Heart left ventricle (tissue), 13 donors: ENCODE measurements around the gene TBR1.

Source experiments
- CTCF ChIP-seq, 12 donors: fragments of 200-600 bp; sonication (generic) in 4 of 12; IDR thresholded peaks; one replicate each; pipeline versions ENCODE4 v1.5.0 to v1.8.0; 2018 to 2022; ENCODE audit warnings: antibody characterized with exemption in 12 of 12, mild to moderate bottlenecking in 5 of 12
- POLR2A ChIP-seq, 2 donors: fragments of 450-650 bp; IDR thresholded peaks; one replicate each; pipeline ENCODE4 v1.6.1; 2017; ENCODE audit warnings: antibody characterized with exemption in 2 of 2, mild to moderate bottlenecking in 2 of 2, moderate library complexity in 2 of 2
- donor health status: ischemic (EF 13 %, LVEDD 7.1; RV severe dilation, severe dysfunction).
- donor health status: DM: no; HTN: yes; CAD: no.
- donor health status: DM: no; HTN: no; CAD: no.
- donor health status: ischemic (EF 25% LVEDD 6.9; RV normal size, moderate dysfunction).
- donor health status: ischemic (EF 25% LVEDD 5.7; RV mildly dilated, moderate dysfunction).
- donor health status: ischemic (EF 35%, LVEDD 5.7; RV mildly dilated, moderate dysfunction).
- donor health status: nonischemic (EF 11% LVEDD 7.7; RV severe dilation, severe dysfunction).
- donor health status: DM: yes; HTN: yes; CAD: no.
- donor health status: PGD.
- donor health status: ischemic (EF 29% LVEDD 5.4; RV normal size, mild dysfunction).
- donor health status: nonischemic (EF 23%, LVEDD 6.1; RV moderate dilation, normal function).

GRCh38 chr2:161422816-161423403, 6.8 kb downstream of the TBR1 start:
- TF ChIP-seq CTCF (IDR thresholded peaks at IDR 0.05) (no peak), POLR2A (IDR thresholded peaks at IDR 0.05) (no peak)
